CD4-positive, CD25-positive, alpha-beta regulatory T cell (primary cell): Measurements from ENCODE around the gene ZNF512B. TPM values are rescaled to one million over a fixed set of nuclear protein-coding genes. Genes with fewer than 3 reads are reported as not detected.

ENCODE experiments used
- ATAC-seq, 2 donors: fragments of 150-1000 bp; cut with Tn5 transposase; one replicate each; pipeline ENCODE4 v1.10.0; 2021; ENCODE audit warnings: low read depth in 2 of 2, moderate number of reproducible peaks in 2 of 2, moderate library complexity in 1 of 2
- DNase-seq, 3 donors: peaks; one replicate each; pipeline versions ENCODE4 v3.0.0 to v3.0.0-alpha.2; 2012 to 2022; ENCODE audit warnings: mixed read lengths in 1 of 3
- H3K27ac ChIP-seq: one replicate; pipeline ENCODE4 v1.7.0; 2013; ENCODE audit warnings: mild to moderate bottlenecking, low read length; ENCODE audit not compliant: insufficient read depth, poor library complexity, severe bottlenecking
- H3K27me3 ChIP-seq: one replicate; pipeline ENCODE4 v1.7.0; 2013; ENCODE audit warnings: low read length; ENCODE audit not compliant: control insufficient read depth, insufficient read depth
- H3K36me3 ChIP-seq: one replicate; pipeline ENCODE4 v1.7.0; 2013; ENCODE audit warnings: mild to moderate bottlenecking, low read length, moderate library complexity; ENCODE audit not compliant: control insufficient read depth, insufficient read depth
- H3K4me1 ChIP-seq: 2 replicates; pipeline ENCODE4 v1.7.0; 2013; ENCODE audit warnings: mild to moderate bottlenecking, low read length; ENCODE audit not compliant: insufficient read depth, control insufficient read depth, poor library complexity, severe bottlenecking
- H3K4me3 ChIP-seq: one replicate; pipeline ENCODE4 v1.7.0; 2013; ENCODE audit warnings: low read depth, mild to moderate bottlenecking, low read length, moderate library complexity
- H3K9me3 ChIP-seq, 2 experiments: 1 replicate in 1 of 2; 2 replicates in 1 of 2; pipeline ENCODE4 v1.7.0; 2013; ENCODE audit warnings: low read length in 2 of 2, mild to moderate bottlenecking in 1 of 2, moderate library complexity in 1 of 2; ENCODE audit not compliant: control insufficient read depth in 2 of 2
- H3K27ac Mint-ChIP-seq, 3 donors: one replicate each; pipeline ENCODE4 v1.8.0; 2020 to 2022; ENCODE audit warnings: mild to moderate bottlenecking in 3 of 3, mixed read lengths in 3 of 3, moderate library complexity in 2 of 3
- H3K27me3 Mint-ChIP-seq: one replicate; pipeline ENCODE4 v1.8.0; 2022; ENCODE audit warnings: mild to moderate bottlenecking, mixed read lengths
- H3K36me3 Mint-ChIP-seq: one replicate; pipeline ENCODE4 v1.8.0; 2020; ENCODE audit warnings: mixed read lengths
- H3K4me1 Mint-ChIP-seq, 4 donors: one replicate each; pipeline ENCODE4 v1.8.0; 2020 to 2022; ENCODE audit warnings: mixed read lengths in 4 of 4, mild to moderate bottlenecking in 1 of 4
- H3K4me3 Mint-ChIP-seq, 4 donors: one replicate each; pipeline ENCODE4 v1.8.0; 2020 to 2022; ENCODE audit warnings: mild to moderate bottlenecking in 4 of 4, mixed read lengths in 4 of 4, moderate library complexity in 3 of 4
- H3K9me3 Mint-ChIP-seq, 7 donors: one replicate each; pipeline ENCODE4 v1.8.0; 2020 to 2022; ENCODE audit warnings: mixed read lengths in 7 of 7, mild to moderate bottlenecking in 3 of 7, moderate library complexity in 2 of 7
- polyA plus RNA-seq, 4 donors: library from polyadenylated mRNA; unstranded; fragments of 300-500 nt; fragmentation: Illumina TruSeq; gene quantifications; one replicate each; pipeline ENCODE4 v1.2.3, GENCODE V29; 2021
- total RNA-seq: library from RNA; stranded (reverse); gene quantifications from one replicate; pipeline ENCODE4 v1.2.3, GENCODE V29; 2022

Gene ZNF512B
- total and polyA plus RNA-seq, 5 donors from 2014 or later = 0.41 to 21.2 (median 0.47) TPM

- H3K27ac Mint-ChIP-seq = peak overlapping the region; percentile 95 to 96 (median 96)
- H3K27me3 ChIP-seq = no peaks in the 10 kb centered on the region
- DNase-seq (peak in 2 of 3 donors; percentile 30 to 51), ATAC-seq (peak; percentile 27 to 39)
- H3K4me3 Mint-ChIP-seq = peak overlapping the region; percentile 88 to 97 (median 92)
- H3K4me1 ChIP-seq = peaks cover 35% of the 10 kb centered on the region
- peaks cover 25% of the 10 kb centered on the region for H3K36me3 ChIP-seq
- H3K36me3 Mint-ChIP-seq = peaks cover 3% of the 10 kb centered on the region
- H3K27me3 Mint-ChIP-seq = no peaks in the 10 kb centered on the region
- peak overlapping the region; percentile 55 for H3K4me3 ChIP-seq
- H3K9me3 Mint-ChIP-seq = peaks cover 0 to 2% (median 0%) of the 10 kb centered on the region in 7 donors
- H3K27ac ChIP-seq = peak overlapping the region; percentile 85
- peaks cover 0 to 49% (median 21%) of the 10 kb centered on the region in 4 donors for H3K4me1 Mint-ChIP-seq
- H3K9me3 ChIP-seq = no peaks in the 10 kb centered on the region
Observed at GRCh38 chr20:63947638-63948456, 21.9 kb downstream of the ZNF512B start.

- H3K4me3 ChIP-seq = no peak overlapping the region
- peaks cover 25% of the 10 kb centered on the region for H3K36me3 ChIP-seq
- peak overlapping the region; percentile 55 to 94 (median 84) for H3K4me3 Mint-ChIP-seq
- H3K27ac Mint-ChIP-seq = peak overlapping the region; percentile 26 to 79 (median 69)
- peaks cover 0 to 2% (median 0%) of the 10 kb centered on the region in 7 donors for H3K9me3 Mint-ChIP-seq
- no peak for DNase-seq
- peaks cover 3% of the 10 kb centered on the region for H3K36me3 Mint-ChIP-seq
- no peaks in the 10 kb centered on the region for H3K9me3 ChIP-seq
- ATAC-seq = no peak
- H3K27me3 Mint-ChIP-seq = no peaks in the 10 kb centered on the region
- H3K27ac ChIP-seq = no peak overlapping the region
- H3K27me3 ChIP-seq = no peaks in the 10 kb centered on the region
- H3K4me1 Mint-ChIP-seq = peaks cover 0 to 50% (median 19%) of the 10 kb centered on the region in 4 donors
- H3K4me1 ChIP-seq = peaks cover 42% of the 10 kb centered on the region
Observed at GRCh38 chr20:63946986-63947637, 22.6 kb downstream of the ZNF512B start.

- ATAC-seq (no peak), DNase-seq (no peak)
- peaks cover 0 to 2% (median 0%) of the 10 kb centered on the region in 7 donors for H3K9me3 Mint-ChIP-seq
- peaks cover 43% of the 10 kb centered on the region for H3K4me1 ChIP-seq
- peaks cover 0 to 54% (median 21%) of the 10 kb centered on the region in 4 donors for H3K4me1 Mint-ChIP-seq
- H3K4me3 Mint-ChIP-seq = peak overlapping the region in 2 of 4 donors; percentile 79 to 88
- H3K27me3 ChIP-seq = no peaks in the 10 kb centered on the region
- H3K27ac Mint-ChIP-seq = no peak overlapping the region
- peaks cover 3% of the 10 kb centered on the region for H3K36me3 Mint-ChIP-seq
- H3K9me3 ChIP-seq = no peaks in the 10 kb centered on the region
- no peak overlapping the region for H3K27ac ChIP-seq
- no peaks in the 10 kb centered on the region for H3K27me3 Mint-ChIP-seq
- no peak overlapping the region for H3K4me3 ChIP-seq
- peaks cover 25% of the 10 kb centered on the region for H3K36me3 ChIP-seq
Observed at GRCh38 chr20:63945921-63946920, 23.5 kb downstream of the ZNF512B start.

- H3K9me3 Mint-ChIP-seq = peaks cover 0 to 2% (median 0%) of the 10 kb centered on the region in 7 donors
- H3K4me3 ChIP-seq = no peak overlapping the region
- ATAC-seq (no peak), DNase-seq (no peak)
- H3K36me3 ChIP-seq = peaks cover 33% of the 10 kb centered on the region
- H3K36me3 Mint-ChIP-seq = peaks cover 3% of the 10 kb centered on the region
- no peaks in the 10 kb centered on the region for H3K9me3 ChIP-seq
- H3K4me1 ChIP-seq = peaks cover 43% of the 10 kb centered on the region
- no peaks in the 10 kb centered on the region for H3K27me3 ChIP-seq
- no peaks in the 10 kb centered on the region for H3K27me3 Mint-ChIP-seq
- H3K27ac Mint-ChIP-seq = no peak overlapping the region
- H3K27ac ChIP-seq = no peak overlapping the region
- H3K4me1 Mint-ChIP-seq = peaks cover 0 to 56% (median 21%) of the 10 kb centered on the region in 4 donors
- H3K4me3 Mint-ChIP-seq = peak overlapping the region in 2 of 4 donors; percentile 51 to 52
Observed at GRCh38 chr20:63945031-63945658, 24.6 kb downstream of the ZNF512B start.

GRCh38 chr20:63944078-63944941 lies 25.4 kb downstream of the ZNF512B start:
- H3K9me3 ChIP-seq = no peaks in the 10 kb centered on the region
- peak overlapping the region in 1 of 3 donors; percentile 31 for H3K27ac Mint-ChIP-seq
- H3K4me1 Mint-ChIP-seq = peaks cover 0 to 48% (median 21%) of the 10 kb centered on the region in 4 donors
- peak overlapping the region in 1 of 4 donors; percentile 52 for H3K4me3 Mint-ChIP-seq
- peaks cover 0 to 2% (median 0%) of the 10 kb centered on the region in 7 donors for H3K9me3 Mint-ChIP-seq
- H3K36me3 Mint-ChIP-seq = peaks cover 3% of the 10 kb centered on the region
- no peaks in the 10 kb centered on the region for H3K27me3 ChIP-seq
- no peak overlapping the region for H3K4me3 ChIP-seq
- no peaks in the 10 kb centered on the region for H3K27me3 Mint-ChIP-seq
- DNase-seq (no peak), ATAC-seq (no peak)
- peaks cover 35% of the 10 kb centered on the region for H3K4me1 ChIP-seq
- H3K36me3 ChIP-seq = peaks cover 35% of the 10 kb centered on the region
- H3K27ac ChIP-seq = no peak overlapping the region

- H3K36me3 ChIP-seq = peaks cover 35% of the 10 kb centered on the region
- H3K27ac ChIP-seq = no peak overlapping the region
- peaks cover 0 to 42% (median 17%) of the 10 kb centered on the region in 4 donors for H3K4me1 Mint-ChIP-seq
Observed at GRCh38 chr20:63943808-63944077, 26.0 kb downstream of the ZNF512B start.

More at GRCh38 chr20:63943808-63944077, 26.0 kb downstream of the ZNF512B start:
- H3K9me3 Mint-ChIP-seq = peaks cover 0 to 2% (median 0%) of the 10 kb centered on the region in 7 donors
- H3K27me3 Mint-ChIP-seq = no peaks in the 10 kb centered on the region
- DNase-seq = no peak
- no peak for ATAC-seq
- peaks cover 3% of the 10 kb centered on the region for H3K36me3 Mint-ChIP-seq
- no peak overlapping the region for H3K27ac Mint-ChIP-seq
- Histone ChIP-seq H3K9me3 (no peaks in the 10 kb centered on the region), H3K27me3 (no peaks in the 10 kb centered on the region), H3K4me1 (peaks cover 30% of the 10 kb centered on the region), H3K4me3 (no peak overlapping the region)
- no peak overlapping the region for H3K4me3 Mint-ChIP-seq
